GM23338 (cell line): ENCODE measurements around the gene DHRS13. TPM values are rescaled to one million over a fixed set of nuclear protein-coding genes. Genes with fewer than 3 reads are reported as not detected.

ENCODE experiments used
- ATAC-seq: fragments of 200-7000 bp; cut with Tn5 transposase; 3 replicates; pipeline ENCODE4 v1.9.1; 2020
- DNase-seq: peaks from one replicate; pipeline ENCODE4 v3.0.0-alpha.2; 2015; ENCODE audit warnings: low spot score
- H2AFZ ChIP-seq: fragments of 200-600 bp; sonication (generic); 2 replicates; pipeline ENCODE4 v1.8.0; 2016; ENCODE audit warnings: antibody characterized with exemption, mild to moderate bottlenecking, moderate library complexity
- H3F3A ChIP-seq: fragments of 200-600 bp; sonication (generic); replicated peaks from 2 replicates; pipeline ENCODE4 v1.8.0; 2017; ENCODE audit warnings: antibody characterized with exemption, mixed run types, low read depth
- H3K27ac ChIP-seq: fragments of 200-600 bp; sonication (generic); 2 replicates; pipeline ENCODE4 v1.6.1; 2016; ENCODE audit warnings: low read depth
- H3K27me3 ChIP-seq: fragments of 200-600 bp; sonication (generic); 2 replicates; pipeline ENCODE4 v1.8.0; 2016; ENCODE audit warnings: mild to moderate bottlenecking, mixed run types, moderate library complexity; ENCODE audit not compliant: insufficient read depth
- H3K36me3 ChIP-seq: fragments of 200-600 bp; sonication (generic); 2 replicates; pipeline ENCODE4 v1.8.0; 2016; ENCODE audit warnings: mild to moderate bottlenecking; ENCODE audit not compliant: insufficient read depth
- H3K4me1 ChIP-seq: fragments of 200-600 bp; sonication (generic); 2 replicates; pipeline ENCODE4 v1.8.0; 2016; ENCODE audit warnings: mild to moderate bottlenecking, moderate library complexity; ENCODE audit not compliant: insufficient read depth
- H3K4me2 ChIP-seq: fragments of 200-600 bp; sonication (generic); 2 replicates; pipeline ENCODE4 v1.7.1; 2017; ENCODE audit warnings: mixed run types
- H3K4me3 ChIP-seq: fragments of 200-600 bp; sonication (generic); 2 replicates; pipeline ENCODE4 v1.6.1; 2016; ENCODE audit warnings: mixed run types
- H3K79me2 ChIP-seq: fragments of 200-600 bp; sonication (generic); replicated peaks from 2 replicates; pipeline ENCODE4 v1.8.0; 2017; ENCODE audit warnings: mild to moderate bottlenecking; ENCODE audit not compliant: insufficient read depth
- H3K9me2 ChIP-seq: fragments of 200-600 bp; sonication (generic); 2 replicates; pipeline ENCODE4 v1.8.0; 2017; ENCODE audit not compliant: insufficient read depth
- H4K20me1 ChIP-seq: fragments of 200-600 bp; sonication (generic); replicated peaks from 2 replicates; pipeline ENCODE4 v1.8.0; 2017; ENCODE audit warnings: mild to moderate bottlenecking; ENCODE audit not compliant: insufficient read depth
- H3K27ac Mint-ChIP-seq: 2 replicates; pipeline ENCODE4 v1.8.0; 2020; ENCODE audit warnings: inconsistent platforms, mild to moderate bottlenecking, moderate library complexity, mixed read lengths
- H3K27me3 Mint-ChIP-seq: 3 replicates; pipeline ENCODE4 v1.8.0; 2022; ENCODE audit warnings: low read depth, mild to moderate bottlenecking, moderate library complexity, mixed read lengths, inconsistent platforms; ENCODE audit not compliant: insufficient read depth, poor library complexity
- H3K36me3 Mint-ChIP-seq: 3 replicates; pipeline ENCODE4 v1.8.0; 2021; ENCODE audit warnings: low read depth, mild to moderate bottlenecking, inconsistent platforms, moderate library complexity, mixed read lengths
- H3K4me1 Mint-ChIP-seq: 3 replicates; pipeline ENCODE4 v1.8.0; 2020; ENCODE audit warnings: mild to moderate bottlenecking, inconsistent platforms, mixed read lengths
- H3K4me3 Mint-ChIP-seq: 3 replicates; pipeline ENCODE4 v1.8.0; 2021; ENCODE audit warnings: moderate library complexity, mild to moderate bottlenecking, inconsistent platforms, mixed read lengths
- H3K9me3 Mint-ChIP-seq: 3 replicates; pipeline ENCODE4 v1.8.0; 2020; ENCODE audit warnings: moderate library complexity, mild to moderate bottlenecking, inconsistent platforms, mixed read lengths
- CREB1 ChIP-seq: fragments of 250-450 bp; sonication (Bioruptor Pico); IDR thresholded peaks from 2 replicates; pipeline ENCODE4 v1.5.0; 2020; ENCODE audit warnings: low read depth, mild to moderate bottlenecking, moderate library complexity
- EZH2 ChIP-seq: fragments of 200-600 bp; sonication (generic); IDR thresholded peaks from one replicate; pipeline ENCODE4 v1.8.0; 2017; ENCODE audit warnings: antibody characterized with exemption, mild to moderate bottlenecking, low read depth; ENCODE audit not compliant: unreplicated experiment
- EZH2phosphoT487 ChIP-seq: fragments of 200-600 bp; sonication (generic); IDR thresholded peaks from one replicate; pipeline ENCODE4 v1.8.1; 2018; ENCODE audit warnings: antibody characterized with exemption; ENCODE audit not compliant: unreplicated experiment
- JUNB ChIP-seq: IDR thresholded peaks from one replicate; pipeline ENCODE4 v1.6.1; 2016; ENCODE audit warnings: antibody characterized with exemption; ENCODE audit not compliant: unreplicated experiment
- NANOG ChIP-seq: IDR thresholded peaks from 2 replicates; pipeline ENCODE4 v1.6.1; 2016; ENCODE audit warnings: antibody characterized with exemption, borderline replicate concordance
- POLR2AphosphoS5 ChIP-seq: IDR thresholded peaks from 2 replicates; pipeline ENCODE4 v1.6.1; 2016; ENCODE audit warnings: antibody characterized with exemption, low read depth
- REST ChIP-seq: IDR thresholded peaks from one replicate; pipeline ENCODE4 v1.6.1; 2018; ENCODE audit warnings: antibody characterized with exemption; ENCODE audit not compliant: unreplicated experiment
- STAT1 ChIP-seq: IDR thresholded peaks from one replicate; pipeline ENCODE4 v1.6.1; 2016; ENCODE audit warnings: antibody characterized with exemption; ENCODE audit not compliant: unreplicated experiment
- ZNF114 ChIP-seq: fragments of 250-450 bp; sonication (Bioruptor Pico); IDR thresholded peaks from 2 replicates; pipeline ENCODE4 v1.5.0; 2020; ENCODE audit warnings: mild to moderate bottlenecking, moderate library complexity
- ZNF331 ChIP-seq: fragments of 250-450 bp; sonication (Bioruptor Pico); IDR thresholded peaks from 2 replicates; pipeline ENCODE4 v1.5.0; 2020; ENCODE audit warnings: low read depth, mild to moderate bottlenecking, moderate library complexity
- ZNF462 ChIP-seq: fragments of 250-450 bp; sonication (Bioruptor Pico); IDR thresholded peaks from 2 replicates; pipeline ENCODE4 v1.5.0; 2020; ENCODE audit warnings: mild to moderate bottlenecking, moderate library complexity
- polyA plus RNA-seq: library from polyadenylated mRNA; unstranded; fragments of >200 nt; fragmentation: Nextera tagmentation; extraction: Ambion mirVana; gene quantifications from 2 replicates; pipeline ENCODE4 v1.2.1, GENCODE V29; 2016
- total RNA-seq: library from RNA; depleted of rRNA; stranded (reverse); fragments of >200 nt; shearing (Covaris generic); gene quantifications from 2 replicates; pipeline ENCODE4 v1.2.3, GENCODE V29; 2014
- TF ChIP-seq, protein P1 (sequence below): IDR thresholded peaks from 2 replicates; pipeline ENCODE4 v1.6.1; 2016; ENCODE audit warnings: antibody characterized with exemption

DHRS13 gene
- total and polyA plus RNA-seq, 2 experiments from 2014 or later: 5.4 to 34.2 TPM

GRCh38 chr17:28938552-28938951 is 35.7 kb upstream of the DHRS13 start (continued):
- TF ChIP-seq, protein P1, sequence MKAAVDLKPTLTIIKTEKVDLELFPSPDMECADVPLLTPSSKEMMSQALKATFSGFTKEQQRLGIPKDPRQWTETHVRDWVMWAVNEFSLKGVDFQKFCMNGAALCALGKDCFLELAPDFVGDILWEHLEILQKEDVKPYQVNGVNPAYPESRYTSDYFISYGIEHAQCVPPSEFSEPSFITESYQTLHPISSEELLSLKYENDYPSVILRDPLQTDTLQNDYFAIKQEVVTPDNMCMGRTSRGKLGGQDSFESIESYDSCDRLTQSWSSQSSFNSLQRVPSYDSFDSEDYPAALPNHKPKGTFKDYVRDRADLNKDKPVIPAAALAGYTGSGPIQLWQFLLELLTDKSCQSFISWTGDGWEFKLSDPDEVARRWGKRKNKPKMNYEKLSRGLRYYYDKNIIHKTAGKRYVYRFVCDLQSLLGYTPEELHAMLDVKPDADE: no peak
- no peak for TF ChIP-seq EZH2phosphoT487
- TF ChIP-seq ZNF114 (CRISPR knock-in tag): no peak
- no peak for TF ChIP-seq NANOG
- TF ChIP-seq JUNB: no peak
- no peak for TF ChIP-seq ZNF331
- TF ChIP-seq EZH2: no peak

- Histone ChIP-seq H3K4me3 (no peak overlapping the region), H4K20me1 (peaks cover 78% of the 10 kb centered on the region), H2AFZ (no peak overlapping the region), H3K36me3 (peaks cover 9% of the 10 kb centered on the region; the same call in 1 of the 2 replicates), H3K79me2 (peaks cover 100% of the 10 kb centered on the region), H3K4me2 (peak overlapping the region; percentile 67), H3K27me3 (no peaks in the 10 kb centered on the region), H3K9me2 (no peaks in the 10 kb centered on the region), H3K4me1 (peaks cover 55% of the 10 kb centered on the region), H3F3A (peaks cover 13% of the 10 kb centered on the region), H3K27ac (peak overlapping the region; percentile 34; the same call in 1 of the 2 replicates)
- Mint-ChIP-seq H3K4me1 (peaks cover 58% of the 10 kb centered on the region), H3K27ac (no peak overlapping the region), H3K27me3 (no peaks in the 10 kb centered on the region), H3K4me3 (no peak overlapping the region), H3K9me3 (no peaks in the 10 kb centered on the region), H3K36me3 (peaks cover 17% of the 10 kb centered on the region)
- no peak for ATAC-seq
- DNase-seq: peak; percentile 22
- TF ChIP-seq EZH2 (no peak), STAT1 (no peak), ZNF462 (CRISPR knock-in tag) (no peak), CREB1 (no peak), NANOG (no peak), ZNF114 (CRISPR knock-in tag) (no peak), REST (no peak), EZH2phosphoT487 (no peak), JUNB (no peak), ZNF331 (no peak), POLR2AphosphoS5 (no peak)
- TF ChIP-seq, protein P1: no peak
Observed at GRCh38 chr17:28937044-28937729, 34.3 kb upstream of the DHRS13 start.
